ENCODE data around the gene SIM1. TPM values are rescaled to one million over a fixed set of nuclear protein-coding genes. Genes with fewer than 3 reads are reported as not detected.

SIM1 gene, protein sequence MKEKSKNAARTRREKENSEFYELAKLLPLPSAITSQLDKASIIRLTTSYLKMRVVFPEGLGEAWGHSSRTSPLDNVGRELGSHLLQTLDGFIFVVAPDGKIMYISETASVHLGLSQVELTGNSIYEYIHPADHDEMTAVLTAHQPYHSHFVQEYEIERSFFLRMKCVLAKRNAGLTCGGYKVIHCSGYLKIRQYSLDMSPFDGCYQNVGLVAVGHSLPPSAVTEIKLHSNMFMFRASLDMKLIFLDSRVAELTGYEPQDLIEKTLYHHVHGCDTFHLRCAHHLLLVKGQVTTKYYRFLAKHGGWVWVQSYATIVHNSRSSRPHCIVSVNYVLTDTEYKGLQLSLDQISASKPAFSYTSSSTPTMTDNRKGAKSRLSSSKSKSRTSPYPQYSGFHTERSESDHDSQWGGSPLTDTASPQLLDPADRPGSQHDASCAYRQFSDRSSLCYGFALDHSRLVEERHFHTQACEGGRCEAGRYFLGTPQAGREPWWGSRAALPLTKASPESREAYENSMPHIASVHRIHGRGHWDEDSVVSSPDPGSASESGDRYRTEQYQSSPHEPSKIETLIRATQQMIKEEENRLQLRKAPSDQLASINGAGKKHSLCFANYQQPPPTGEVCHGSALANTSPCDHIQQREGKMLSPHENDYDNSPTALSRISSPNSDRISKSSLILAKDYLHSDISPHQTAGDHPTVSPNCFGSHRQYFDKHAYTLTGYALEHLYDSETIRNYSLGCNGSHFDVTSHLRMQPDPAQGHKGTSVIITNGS
- not detected in 2 replicates for total RNA-seq

DNA sequence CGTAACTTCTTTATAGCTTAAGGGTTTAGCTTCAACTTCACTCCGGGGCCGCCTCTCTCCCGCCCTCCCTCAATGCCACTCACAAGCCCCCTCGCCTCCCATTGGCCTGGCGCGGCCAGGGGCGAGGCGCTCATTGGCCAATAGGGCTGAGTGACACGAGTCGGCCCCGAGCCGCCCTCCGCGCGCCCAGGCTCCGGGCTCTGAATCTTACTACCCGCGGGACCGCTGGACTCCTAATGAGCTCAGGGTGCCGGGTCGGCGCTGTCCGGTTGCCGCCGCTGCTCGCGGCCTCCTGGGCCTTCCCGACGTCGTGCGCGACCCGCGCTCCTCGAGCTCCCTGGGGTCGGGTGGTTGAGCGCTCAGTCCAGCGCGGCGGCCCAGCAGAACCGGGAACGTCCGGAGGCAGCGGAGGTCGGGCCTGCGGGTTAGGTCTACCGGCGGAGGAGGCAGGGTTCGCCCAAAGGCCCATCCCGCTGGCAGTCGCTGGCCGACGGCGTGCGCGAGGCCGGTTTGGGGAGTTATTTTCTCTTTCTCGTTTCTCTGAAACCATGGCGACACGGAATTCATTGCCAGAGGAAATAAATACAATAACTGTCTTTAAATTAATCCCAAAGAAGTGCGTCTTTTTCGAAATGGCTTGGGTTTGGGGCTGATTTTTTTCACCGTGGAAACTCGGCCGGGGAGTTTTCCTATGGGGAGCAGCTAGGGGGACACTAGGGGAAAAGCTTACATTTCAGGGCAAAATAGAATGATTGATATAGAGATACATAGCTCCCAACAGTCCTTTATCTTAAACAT lies at the start of gene SIM1:
SIM1 (minus strand) TSS at position 19 of the 798 bp plus-strand sequence. CDS start 1,453 bp downstream, outside the sequence.

All from uterine smooth muscle cell (primary cell).